Activated gamma-delta T cell treated with anti-CD3 and anti-CD28 coated beads, Interleukin-2, amount 50 U/mL, for 16 hours (primary cell): ENCODE results near the gene MRGPRG.
"Not testable (repeated sequence)": the region's sequence is repeated elsewhere in the genome, so short reads cannot be mapped to it uniquely, and the experiment has no call there.

Source experiments
- DNase-seq: peaks from one replicate; pipeline ENCODE4 v3.0.0-alpha.2; 2020; ENCODE audit warnings: low read depth

The MRGPRG gene

GRCh38 chr11:3176487-3176886, 42.1 kb downstream of the MRGPRG start:
- DNase-seq, result no peak

GRCh38 chr11:3175194-3175593, 43.4 kb downstream of the MRGPRG start:
- no peak for DNase-seq

DNA sequence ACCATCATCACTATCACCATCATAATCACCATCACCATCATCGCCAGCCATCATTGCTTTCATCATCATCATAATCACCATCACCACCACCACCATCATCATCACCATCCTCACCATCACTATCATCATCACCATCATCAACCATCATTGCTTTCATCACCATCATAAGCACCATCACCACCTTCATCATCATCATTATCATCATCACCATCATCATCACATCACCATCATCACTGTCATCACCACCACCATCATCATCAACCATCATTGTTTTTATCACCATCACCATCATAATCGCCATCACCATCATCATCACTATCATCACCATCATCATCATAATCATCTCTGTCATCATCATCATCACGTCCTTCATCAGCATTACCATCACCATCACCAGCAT, 44.2 kb downstream of the MRGPRG start:
- no peak for DNase-seq

DNA sequence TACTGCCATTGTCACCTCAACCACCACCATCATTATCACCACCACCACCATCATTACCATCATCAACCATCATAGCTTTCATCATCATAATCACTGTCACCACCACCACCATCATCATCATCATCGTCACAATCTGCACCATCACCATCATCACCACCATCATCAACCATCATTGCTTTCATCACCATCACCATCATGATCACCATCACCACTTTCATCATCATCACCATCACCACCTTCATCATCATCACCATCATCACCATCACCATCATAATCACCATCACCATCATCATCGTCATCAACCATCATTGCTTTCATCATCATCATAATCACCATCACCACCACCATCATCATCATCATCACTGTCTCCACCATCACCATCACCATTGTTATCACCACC, 44.8 kb downstream of the MRGPRG start:
- no peak for DNase-seq

- no peak for DNase-seq
These were observed 46.6 kb downstream of the MRGPRG start for GRCh38 chr11:3171931-3172560.

DNA sequence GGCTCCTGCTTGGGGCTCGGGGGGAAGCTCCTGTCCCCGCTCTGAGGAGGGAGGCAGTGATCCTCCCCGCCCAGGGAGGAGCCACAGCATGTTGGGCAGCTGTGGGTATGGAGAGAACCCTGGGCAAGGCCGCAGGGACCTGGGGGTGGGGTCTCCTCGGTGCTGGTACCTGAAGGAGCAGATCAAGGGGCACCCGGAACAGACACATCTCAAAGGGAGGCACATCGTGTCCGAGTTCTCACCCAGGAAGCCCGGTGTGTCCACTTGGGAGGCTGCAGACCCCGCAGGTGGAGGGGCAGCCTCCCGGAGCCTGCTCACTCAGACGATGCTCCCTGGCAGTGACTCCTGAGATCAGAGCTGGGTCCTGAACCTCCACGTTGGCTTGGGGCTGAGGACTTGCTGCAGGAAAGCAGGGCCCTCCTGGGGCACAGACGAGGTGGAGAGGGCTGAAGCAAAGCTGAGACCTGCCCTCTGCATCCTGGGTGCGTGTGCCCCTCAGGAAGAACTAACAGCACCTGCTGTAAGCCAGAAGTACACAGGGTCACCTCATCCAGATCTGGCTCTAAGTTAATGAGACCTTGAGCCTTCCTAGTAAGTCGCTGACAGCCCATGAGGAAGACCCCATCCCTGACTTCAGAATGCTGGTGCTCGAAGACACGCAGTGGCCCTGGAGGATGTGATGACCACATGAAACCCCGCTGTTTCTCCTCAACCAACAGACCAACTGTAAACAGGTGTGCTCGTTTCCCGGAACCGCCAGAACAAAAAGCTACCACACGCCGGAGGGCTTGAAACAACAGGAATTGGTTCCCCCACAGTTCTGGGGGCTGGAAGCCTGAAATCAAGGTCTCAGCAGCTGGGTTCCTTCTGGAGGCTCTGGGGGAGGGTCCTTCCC, 47.6 kb downstream of the MRGPRG start:
- no peak for DNase-seq

GRCh38 chr11:3170044-3170755, 48.4 kb downstream of the MRGPRG start:
- no peak for DNase-seq

DNA sequence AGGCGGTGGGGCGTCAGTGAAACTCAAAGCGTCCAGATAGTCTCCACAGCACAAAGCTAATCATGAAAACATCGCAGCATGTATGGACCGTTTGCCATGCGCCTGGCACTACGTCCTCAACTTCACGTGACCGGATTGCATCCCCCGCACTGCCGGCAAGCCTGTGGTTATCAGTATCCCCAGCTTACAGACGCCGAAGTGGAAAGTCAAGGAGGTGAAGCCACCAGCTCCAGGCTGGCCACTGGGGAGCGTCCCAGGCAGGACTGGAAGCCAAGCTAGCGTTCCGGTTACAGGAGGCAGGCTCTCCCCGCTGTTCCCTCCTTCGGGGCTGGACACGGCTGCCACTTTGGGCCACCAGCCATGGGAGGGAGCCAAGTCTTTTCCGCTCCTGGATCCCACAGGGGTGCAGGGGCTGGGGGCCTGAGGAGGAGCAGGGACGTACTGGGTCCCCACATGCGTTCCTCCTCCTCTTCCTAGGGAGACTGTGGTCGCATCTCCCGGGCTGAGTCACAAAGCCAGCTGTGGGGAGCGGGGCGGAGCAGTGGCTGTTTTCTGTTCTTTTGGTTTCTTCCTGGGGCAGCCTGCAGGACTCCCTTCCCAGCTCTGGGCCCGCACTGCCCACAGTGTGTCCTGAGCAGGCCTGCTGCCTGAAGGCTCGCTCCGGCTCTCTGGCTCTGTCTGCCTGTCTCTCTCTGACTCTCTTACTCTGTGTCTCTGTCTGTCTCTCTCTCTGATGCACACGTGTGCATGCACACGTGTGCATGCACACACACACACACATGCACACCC, 49.2 kb downstream of the MRGPRG start:
- DNase-seq, result no peak

GRCh38 chr11:3168742-3169254, 49.8 kb downstream of the MRGPRG start:
- not testable (repeated sequence) for DNase-seq
